Stimulated activated CD4-positive, alpha-beta T cell treated with anti-CD3 and anti-CD28 coated beads, Interleukin-15, amount 100 ng/mL, for 48 hours (primary cell): ENCODE results near the gene TRIM31.
A peak's percentile ranks its signal among the peaks of the same experiment; 100 is the strongest.

Source experiments
- DNase-seq, 2 donors: peaks; one replicate each; pipeline ENCODE4 v3.0.0-alpha.2; 2020; ENCODE audit warnings: low read depth in 2 of 2

Gene TRIM31

GRCh38 chr6:30075790-30076732, 36.8 kb downstream of the TRIM31 start:
- DNase-seq, result no peak

GRCh38 chr6:30075094-30075789, 37.6 kb downstream of the TRIM31 start, which contains the start of gene RNF39:
TSS of gene RNF39 (minus strand) at chr6:30075769. CDS start at chr6:30075585, 184 bp downstream.
- DNase-seq, result no peak

DNA sequence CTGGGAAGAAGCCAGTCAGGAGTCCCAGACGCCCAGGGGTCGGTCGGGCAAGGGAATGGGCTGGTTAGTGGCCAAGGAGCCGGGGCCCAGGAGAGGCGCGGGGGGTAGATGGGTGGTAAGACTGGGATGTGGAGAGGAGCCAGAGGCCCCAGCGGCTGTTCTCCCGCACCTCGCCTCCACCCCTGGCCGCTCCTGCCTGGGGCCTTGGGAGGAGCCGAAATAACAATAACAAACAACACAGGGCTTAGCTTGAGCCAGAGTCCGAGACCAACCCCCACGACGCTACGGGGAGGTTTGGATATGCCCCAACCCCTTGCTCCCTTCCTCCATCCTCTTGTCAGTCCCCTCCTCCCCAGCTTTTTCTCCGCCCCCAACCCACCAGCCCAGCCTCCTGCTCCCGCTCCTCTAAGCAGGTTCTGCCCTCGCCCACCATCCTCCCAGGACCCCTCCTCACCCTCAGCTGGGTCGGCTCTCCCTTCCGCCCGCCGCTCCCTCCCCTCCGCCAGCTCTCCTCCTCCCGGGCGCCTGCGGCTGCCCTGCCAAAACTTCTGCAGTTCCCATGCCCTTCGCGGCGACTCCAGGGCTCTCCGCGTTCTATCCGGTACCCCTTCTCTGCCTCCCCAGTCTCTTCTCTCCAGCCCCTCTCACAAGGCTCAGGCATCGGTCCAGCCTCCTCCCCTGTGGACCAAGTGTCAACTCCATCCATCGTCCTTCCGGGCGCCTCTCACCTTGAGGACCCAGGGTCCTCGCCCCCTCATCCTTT, 38.4 kb downstream of the TRIM31 start:
- DNase-seq, result no peak

- no peak for DNase-seq
Measured at GRCh38 chr6:30073489-30074235, 39.2 kb downstream of the TRIM31 start.

DNA sequence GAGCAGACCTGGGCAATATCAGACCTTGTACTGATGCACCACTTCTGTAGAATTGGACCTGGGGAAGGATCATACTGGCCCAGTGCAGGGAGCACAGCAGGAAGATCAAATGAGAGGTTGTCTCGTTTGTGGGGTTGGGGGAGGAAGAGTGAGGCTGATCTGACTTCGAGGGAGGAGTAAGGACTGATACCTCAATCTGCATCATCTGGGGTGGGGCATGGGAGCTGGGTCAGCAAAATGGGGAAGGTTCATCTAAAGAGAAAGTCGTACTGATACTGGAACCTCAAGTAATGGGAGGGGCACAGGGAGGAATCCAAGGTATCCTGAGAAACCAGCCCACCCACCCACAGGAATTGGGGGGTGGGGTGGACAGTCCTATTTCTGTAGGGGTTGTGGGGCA, 41.0 kb downstream of the TRIM31 start:
- DNase-seq, result no peak

DNA sequence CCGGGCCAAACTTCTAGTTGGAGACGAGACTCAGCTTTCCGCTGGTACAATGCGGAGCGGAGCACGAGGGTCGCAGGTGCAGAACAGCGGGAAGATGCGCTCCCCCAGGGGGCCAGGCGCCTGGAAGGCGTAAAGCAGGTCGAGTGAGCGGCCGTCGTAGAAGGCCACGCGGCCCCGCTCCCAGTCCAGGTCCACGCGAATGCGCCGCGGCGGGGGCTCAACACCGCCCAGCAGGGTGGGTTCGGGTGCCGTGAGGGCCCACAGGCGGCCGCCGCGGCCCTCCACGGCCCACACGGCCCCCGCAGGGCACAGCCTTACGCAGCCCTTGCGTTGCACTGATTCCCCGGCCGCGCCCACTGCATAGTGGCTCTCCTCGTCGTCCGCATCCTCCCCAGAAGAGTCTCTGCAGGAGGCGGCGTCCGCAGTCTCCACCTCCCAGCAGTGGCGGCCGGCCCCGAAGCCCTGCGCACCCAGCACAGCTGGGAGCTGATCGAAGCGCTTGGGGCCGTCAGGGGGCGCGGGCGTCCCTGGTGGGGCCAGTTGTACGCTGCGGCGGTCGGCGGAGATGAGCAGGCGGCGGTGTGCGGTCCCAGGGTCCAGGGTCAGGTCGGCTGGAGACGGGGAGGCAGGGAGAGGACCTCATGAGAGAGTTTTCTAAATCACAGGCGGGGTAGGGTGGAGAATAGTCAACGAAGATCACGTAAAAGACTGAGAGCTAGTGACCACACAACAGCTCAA, 41.6 kb downstream of the TRIM31 start:
- DNase-seq, result no peak

GRCh38 chr6:30067460-30068139, 45.3 kb downstream of the TRIM31 start:
- DNase-seq, result no peak

DNA sequence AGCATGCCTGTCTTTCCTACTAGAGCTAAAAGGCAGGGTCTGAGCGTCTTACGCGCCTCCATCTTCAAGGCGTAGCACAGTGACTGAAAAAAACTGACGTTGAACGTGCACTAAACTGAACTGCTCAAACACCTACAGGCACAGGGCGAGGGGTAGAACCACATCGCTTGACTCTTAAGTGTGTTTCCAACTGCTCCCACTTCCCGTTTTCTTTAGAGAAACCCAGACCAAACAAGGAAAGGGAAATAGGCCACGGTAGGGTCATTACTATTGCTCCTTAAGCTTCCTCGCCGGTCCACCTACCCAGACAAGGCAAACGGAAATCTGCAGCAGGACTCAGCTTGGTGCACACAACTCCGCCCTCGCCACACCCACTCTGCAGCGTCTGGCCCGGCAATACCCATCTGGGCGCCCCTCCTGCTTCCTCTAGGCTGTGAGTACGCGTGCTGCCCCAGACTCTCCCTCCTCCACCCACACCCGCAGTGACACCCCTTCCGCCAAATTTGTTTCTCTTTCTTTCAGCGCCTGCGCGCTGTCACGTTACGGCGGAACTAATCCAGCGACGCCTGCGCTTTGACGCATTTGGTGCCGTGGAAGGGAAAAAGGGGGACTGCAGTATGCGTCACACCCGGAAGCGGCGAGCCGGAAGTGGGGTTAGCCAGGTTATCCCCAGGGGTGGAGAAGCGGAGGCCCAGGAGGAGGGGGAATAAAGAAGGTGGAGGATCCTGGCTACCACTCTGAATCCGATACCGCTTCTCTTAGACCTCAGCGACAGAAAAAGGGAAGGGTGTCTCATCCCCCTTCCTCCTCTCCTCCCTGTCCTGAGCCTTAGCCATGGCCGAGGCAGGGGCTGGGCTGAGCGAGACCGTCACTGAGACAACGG, 46.1 kb downstream of the TRIM31 start, which contains the start of gene PPP1R11:
Gene PPP1R11 (plus strand): TSS at position 622 of the 883 bp plus-strand sequence. CDS start 213 bp downstream, at position 835.
- DNase-seq, result peak; percentile 98 to 99

- no peak for DNase-seq
Measured at GRCh38 chr6:30066082-30066481, 46.8 kb downstream of the TRIM31 start.

- no peak for DNase-seq
Measured at GRCh38 chr6:30063315-30063714, 49.6 kb downstream of the TRIM31 start.

GRCh38 chr6:30062471-30063178, 50.3 kb downstream of the TRIM31 start:
- DNase-seq, result no peak

GRCh38 chr6:30061858-30062458, 50.9 kb downstream of the TRIM31 start:
- no peak for DNase-seq

DNA sequence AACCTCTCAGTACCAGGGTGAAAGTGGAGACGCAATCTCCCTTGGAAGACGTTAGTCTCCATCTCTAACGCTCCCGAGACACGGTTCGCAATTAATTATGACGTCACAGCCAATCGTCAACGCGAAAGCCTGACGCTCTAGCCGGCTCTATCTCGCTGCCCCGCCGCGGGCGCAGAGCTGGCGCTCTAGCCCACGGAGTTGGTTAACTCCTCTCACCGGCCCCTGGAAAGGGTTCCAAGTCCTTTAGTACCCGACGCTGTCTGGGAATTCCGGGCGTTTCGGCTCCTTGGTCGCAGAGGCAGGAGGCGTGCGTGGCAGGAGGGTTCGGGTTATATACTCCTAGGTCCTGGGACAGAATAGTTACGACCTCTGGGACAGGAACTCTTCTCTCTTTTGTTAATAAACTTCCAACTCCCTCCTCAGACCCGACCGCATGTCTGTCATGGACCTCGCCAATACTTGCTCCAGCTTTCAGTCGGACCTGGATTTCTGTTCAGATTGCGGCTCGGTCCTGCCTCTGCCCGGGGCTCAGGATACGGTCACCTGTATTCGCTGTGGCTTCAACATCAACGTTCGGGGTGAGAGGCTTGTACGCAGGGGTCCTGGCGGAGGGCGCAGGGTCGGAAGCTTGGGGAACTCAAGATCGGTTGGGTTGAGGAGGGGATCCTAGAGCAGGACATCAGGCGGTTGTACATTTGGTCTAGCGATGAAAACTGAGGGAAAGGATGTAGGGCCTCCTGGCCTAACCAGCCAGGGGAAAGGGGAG, 51.6 kb downstream of the TRIM31 start, which contains the start of gene POLR1H:
Gene POLR1H (plus strand): TSS at position 174 of the 766 bp plus-strand sequence. CDS start 260 bp downstream, at position 434.
- DNase-seq, result peak; percentile 81 to 83

DNA sequence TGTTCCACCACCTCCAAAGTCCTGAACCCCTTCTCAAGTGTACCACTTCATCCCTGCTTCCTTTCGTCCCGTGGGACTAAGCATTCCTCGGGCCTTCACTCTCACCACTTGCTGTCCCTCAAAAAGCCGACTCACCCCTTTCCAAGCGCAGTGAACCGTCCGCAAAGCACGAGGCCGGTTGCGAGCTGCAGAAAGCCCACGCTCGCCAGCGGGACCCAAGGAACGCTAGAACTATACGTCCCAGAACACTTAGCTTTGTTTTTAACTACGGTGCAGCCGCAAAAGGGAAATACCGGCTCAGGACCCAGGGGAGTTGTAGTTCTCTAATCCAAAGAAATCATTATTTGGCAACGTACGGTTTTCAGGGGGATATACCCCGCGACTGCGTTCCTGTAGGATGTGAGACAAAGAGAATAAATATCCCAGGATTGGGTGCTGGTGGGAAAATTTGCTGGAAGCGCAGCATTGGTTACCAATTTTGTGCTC, 52.2 kb downstream of the TRIM31 start:
- no peak for DNase-seq

GRCh38 chr6:30055513-30055912, 57.4 kb downstream of the TRIM31 start:
- DNase-seq, result no peak

- DNase-seq, result no peak
Measured at GRCh38 chr6:30053682-30054081, 59.2 kb downstream of the TRIM31 start.
